GM19035 (cell line): ENCODE results near the gene RRN3.
"Not testable (repeated sequence)": the region's sequence is repeated elsewhere in the genome, so short reads cannot be mapped to it uniquely, and the experiment has no call there.

Experiments
- ATAC-seq: cut with Tn5 transposase; IDR thresholded peaks from one replicate; pipeline ENCODE4 v1.9.1; 2021; ENCODE audit not compliant: unreplicated experiment

Gene RRN3, protein sequence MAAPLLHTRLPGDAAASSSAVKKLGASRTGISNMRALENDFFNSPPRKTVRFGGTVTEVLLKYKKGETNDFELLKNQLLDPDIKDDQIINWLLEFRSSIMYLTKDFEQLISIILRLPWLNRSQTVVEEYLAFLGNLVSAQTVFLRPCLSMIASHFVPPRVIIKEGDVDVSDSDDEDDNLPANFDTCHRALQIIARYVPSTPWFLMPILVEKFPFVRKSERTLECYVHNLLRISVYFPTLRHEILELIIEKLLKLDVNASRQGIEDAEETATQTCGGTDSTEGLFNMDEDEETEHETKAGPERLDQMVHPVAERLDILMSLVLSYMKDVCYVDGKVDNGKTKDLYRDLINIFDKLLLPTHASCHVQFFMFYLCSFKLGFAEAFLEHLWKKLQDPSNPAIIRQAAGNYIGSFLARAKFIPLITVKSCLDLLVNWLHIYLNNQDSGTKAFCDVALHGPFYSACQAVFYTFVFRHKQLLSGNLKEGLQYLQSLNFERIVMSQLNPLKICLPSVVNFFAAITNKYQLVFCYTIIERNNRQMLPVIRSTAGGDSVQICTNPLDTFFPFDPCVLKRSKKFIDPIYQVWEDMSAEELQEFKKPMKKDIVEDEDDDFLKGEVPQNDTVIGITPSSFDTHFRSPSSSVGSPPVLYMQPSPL

DNA sequence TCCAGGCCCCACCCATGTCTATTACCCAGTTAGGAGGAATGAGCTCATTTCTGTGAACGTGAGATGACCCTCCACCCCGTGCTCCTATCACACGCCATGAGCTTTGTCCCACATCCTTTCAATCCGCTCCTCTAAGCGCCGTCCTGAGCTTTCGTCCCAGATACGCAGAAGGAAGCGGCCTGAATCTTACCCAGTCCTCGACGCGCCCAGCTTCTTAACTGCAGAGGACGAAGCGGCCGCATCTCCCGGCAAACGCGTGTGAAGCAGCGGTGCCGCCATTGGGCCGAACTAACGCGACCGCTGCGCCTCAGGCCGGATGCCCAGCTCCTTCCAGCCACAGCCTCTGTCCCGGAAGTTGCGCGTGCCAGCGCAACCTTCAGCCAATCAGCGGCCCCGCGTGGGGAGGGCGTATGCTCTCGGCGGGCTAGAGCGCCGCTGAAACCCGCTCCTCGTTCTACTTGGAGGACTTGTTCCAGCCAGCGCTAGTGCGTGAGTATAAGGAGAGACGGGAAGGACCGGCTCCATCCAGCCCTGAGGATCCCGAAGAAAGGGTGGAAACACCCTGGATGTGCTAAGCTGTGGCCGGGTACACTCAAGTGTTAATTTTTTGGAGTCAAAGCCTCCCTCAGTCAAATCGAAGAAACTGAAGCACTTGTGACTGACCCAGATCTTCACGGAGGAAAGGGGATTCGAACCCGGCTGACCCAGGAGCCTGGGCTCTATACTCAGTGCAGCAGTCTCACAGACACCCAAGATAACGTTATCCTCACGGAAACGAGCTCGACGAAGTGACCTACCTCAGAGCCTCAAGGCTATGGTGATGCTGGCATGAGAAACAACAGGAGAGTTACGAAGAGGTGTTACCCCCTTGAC lies at the start of gene RRN3:
Gene RRN3 (minus strand): TSS at position 318 of the 873 bp plus-strand sequence. CDS start 39 bp downstream, at position 279.
- ATAC-seq, result peak; percentile 98

DNA sequence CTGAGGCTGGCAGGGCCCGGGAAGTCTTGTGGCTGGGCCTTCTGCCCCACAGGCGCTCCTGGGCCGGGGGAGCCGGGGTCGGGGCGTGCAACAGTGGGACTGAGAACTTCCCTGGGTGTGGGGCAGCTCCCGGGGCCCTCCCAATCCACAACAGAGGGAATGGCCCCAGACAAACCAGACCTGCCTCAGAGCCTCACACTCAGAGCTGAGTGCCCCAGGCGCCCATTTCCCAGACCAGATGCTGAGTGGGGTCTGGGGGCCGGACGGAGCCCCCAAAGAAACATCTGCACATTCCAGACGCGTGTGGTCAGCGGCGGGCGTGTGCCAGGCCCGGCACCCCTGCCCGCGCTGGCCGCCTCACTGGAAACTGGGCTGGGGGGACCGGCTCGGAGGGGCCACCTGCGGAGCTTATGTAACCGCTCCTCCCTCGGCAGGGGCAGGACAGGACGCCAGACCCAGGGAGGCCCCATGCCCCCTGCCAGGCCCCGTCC lies 49.6 kb upstream of the RRN3 start:
- not testable (repeated sequence) for ATAC-seq

DNA sequence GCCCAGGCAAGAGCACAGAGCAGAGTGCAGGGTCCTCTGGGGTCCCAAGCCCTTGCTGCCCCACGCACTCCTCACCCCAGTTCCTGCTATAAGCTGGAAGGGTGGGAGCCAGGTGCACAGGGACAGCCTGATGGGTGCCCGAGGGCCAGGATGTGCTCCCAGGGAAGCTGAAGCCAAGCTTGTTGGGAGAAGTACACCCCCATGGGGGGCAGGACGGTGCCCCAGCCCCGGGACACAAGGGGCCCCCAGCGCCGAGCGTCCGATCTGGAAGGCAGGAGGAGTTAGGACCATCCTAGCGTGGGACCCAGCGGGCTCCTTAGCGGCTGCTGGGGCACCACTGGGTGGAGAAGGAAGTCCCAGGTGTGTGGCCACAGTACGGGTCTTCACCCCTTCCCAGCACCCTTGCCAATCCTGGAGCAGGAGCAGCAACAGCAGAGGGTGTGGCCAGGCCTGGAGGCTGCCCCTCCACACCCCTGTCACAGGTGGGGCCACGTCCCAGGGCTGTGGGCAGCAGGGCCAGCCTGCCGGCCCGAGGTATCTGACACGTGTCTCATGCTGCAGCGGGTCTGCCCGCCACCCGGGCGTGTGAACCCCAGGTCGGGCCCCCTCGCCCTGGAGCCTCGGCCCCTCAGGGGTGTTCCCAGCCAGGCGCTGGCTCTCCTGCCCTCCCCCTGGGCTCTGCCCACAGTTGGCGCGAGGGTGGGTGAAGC lies 49.0 kb upstream of the RRN3 start:
- not testable (repeated sequence) for ATAC-seq

DNA sequence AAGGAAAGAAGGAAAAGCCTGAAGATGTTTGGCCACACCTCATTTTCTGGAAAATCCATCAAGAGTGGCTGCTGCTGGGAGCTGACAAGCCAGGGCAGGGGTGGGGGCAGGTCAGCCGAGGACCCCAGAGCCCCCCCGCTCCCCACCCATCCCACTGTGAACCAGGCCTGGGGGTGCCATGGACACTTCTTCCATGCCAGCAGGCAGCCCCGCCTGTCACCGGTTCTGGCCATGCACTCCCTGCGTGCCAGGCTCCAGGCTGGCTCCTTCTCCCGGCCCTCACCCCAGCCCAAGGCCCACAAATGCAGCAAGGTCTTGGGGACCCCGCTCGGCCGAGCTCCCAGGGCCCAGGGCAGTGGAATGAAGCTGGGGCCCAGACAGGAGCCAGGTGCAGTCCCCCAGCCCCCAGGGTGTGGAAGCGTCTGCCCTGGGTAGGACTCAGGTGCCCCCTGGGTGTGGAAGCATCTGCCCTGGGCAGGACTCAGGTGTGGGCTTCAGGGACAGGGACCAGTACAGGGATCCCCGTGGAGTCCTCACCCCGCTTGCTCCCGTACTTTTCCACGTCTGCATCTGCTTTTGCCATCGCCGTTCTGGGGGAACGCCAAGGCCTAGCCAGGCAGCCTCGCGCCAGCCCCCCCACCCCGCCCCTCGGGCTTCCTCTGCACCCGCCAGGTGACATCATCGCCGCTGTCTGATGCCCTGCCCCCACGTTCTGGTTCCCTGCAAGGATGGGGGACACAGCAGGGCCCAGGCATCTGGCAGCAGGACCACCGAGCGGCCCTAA lies 48.2 kb upstream of the RRN3 start:
- not testable (repeated sequence) for ATAC-seq

DNA sequence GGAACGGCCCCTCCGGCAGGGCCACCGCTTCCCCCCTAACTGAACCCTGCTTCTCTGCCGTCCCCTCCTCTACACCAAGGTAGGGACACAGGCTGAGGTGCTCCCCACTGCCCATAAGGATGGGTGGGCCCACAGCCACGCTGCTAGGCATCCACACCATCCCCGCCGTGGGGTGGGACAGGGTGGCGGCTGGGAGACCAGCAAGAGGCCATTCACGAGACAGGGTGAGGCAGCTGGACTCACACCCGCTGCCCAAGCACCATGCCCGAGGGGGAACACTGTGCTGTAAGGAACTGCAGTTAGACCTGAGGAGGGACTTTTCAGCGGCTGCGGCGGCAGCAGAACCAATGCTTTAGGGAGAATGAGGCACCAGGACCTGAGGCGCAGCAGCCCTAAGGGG lies 47.5 kb upstream of the RRN3 start:
- no peak for ATAC-seq

DNA sequence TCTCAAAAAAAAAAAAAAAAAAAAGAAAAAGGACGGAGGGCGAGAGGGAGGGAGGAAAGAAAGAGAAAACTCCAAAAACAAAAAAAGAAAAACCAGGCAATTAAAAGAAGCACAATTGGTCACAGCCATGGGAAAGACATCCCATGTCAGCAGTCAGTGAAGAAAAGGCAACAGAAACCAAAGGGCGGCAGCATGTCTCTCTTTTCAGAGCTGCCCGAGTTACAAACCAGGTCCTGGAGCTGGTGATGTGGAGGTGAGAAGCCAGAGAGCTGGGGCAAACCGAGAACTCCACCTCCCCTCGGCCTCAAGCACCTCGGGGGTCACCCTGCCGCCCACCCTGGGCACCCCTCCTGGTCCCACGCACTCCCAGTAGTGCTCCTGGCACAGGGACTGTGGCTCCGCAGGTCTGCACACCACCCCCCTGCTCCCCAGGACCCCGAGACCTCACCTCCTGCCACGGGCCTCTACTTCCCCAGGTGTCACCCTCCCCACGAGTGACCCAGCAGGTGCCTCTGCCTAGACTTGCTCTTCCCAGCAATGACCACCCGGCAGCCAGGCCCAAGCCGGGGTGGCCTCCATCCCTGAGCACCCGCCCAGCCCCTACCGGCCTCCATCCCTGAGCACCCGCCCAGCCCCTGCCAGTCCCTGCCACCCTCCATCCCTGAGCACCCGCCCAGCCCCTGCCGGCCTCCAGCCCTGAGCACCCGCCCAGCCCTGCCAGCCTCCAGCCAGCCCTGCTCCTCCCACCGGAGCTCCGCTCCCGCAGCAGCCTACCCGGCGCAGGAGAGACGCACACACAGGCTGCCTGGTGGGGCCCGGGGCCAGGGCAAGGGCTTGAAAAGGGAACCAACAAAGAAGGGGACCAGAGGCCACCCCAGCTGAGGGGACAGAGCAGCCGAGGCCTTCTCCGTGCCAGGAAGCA lies 46.6 kb upstream of the RRN3 start:
- ATAC-seq, result not testable (repeated sequence)

DNA sequence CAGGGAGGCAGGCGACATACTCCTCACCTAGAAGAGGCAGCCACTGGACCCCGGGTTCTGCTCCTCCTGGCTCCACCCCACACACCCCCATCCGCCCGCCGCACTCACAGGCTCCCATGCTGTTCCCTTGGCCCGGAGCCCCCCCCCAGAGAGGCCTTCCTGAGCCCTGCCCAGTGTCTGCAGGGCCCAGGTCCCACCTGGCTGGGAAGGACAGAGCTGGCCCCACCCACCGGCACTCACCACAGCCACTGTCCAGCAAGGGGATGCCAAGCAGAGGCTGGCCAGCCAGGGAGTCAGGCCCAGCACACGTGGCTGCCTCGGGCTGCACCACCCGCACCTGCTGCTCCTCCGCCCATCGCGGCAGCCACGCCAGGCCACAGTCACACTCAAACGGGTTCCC lies 43.4 kb upstream of the RRN3 start:
- not testable (repeated sequence) for ATAC-seq

DNA sequence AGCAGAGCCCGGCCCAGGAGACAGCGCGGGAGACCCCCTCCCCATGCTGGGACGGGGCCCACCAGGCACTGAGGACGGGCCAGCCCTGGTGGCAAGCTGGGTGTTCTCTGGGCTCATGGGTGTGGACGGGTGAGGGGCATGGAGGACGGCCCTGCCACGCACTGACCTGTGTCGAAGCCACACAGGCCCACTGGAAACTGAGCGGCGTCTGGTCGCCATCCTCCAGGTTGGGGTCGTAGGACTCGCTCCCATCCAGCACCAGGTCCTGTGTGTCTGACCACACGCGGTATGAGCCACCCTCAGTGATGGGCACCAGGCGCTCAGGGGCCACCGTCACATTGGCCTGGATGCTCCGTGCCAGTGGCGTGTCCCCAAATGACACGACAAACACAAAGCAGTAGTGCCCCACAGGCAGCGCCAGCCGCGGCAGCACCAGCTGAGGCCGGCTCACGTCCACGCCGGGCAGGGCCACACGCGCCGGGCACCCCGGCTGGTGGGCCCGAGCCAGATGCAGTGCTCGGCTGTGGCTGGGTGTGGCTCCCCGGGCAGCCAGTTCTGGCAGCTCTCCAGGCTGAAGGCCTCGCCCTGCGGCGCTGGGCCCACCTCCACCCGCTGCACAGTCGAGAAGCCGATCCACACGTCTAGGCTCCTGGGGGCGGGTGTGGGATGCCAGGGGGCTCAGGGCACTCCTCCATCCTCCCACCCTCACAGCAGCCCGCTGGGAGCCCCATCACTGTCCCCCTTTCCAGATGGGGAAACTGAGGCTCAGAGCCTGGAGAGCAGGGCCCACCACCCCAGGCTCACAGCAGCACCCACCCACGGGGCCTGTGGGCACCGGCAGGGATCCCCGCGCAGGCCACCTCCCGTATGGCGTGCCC lies 41.6 kb upstream of the RRN3 start:
- not testable (repeated sequence) for ATAC-seq

DNA sequence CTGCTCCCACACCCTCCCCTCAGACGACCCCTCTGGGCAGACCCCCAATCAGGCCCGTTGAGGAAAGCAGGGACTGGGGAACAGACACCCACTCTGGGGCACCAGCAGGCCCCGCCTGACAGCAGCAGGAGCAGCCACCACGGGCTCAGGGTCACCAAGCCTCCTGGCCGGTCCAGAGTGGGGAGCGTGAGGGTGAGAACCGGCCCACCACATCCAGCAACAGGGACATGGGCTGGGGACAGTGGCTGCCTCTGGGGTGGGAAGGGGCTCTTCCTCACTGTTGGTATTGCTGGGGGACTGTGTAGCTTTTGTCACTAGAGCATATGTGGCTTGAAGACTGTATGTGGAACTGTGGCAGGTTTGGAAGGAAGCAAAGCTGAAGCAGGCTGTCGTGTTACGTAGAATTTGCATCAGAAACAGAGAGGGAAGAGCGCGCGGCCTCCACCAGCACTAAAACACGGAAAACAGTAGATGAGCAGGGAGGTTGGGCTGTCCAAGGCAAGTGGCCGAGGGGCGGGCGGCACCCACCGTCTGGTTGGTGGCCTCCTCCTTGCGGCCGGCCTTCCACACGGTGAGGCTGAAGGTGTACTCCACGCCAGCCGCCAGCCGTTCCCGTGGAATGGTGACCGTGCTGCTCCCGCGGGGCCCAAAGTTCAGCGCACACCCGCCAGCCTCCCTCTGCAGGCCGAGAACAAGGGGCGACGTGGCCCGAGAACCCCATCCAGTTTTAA lies 40.8 kb upstream of the RRN3 start:
- ATAC-seq, result not testable (repeated sequence)

DNA sequence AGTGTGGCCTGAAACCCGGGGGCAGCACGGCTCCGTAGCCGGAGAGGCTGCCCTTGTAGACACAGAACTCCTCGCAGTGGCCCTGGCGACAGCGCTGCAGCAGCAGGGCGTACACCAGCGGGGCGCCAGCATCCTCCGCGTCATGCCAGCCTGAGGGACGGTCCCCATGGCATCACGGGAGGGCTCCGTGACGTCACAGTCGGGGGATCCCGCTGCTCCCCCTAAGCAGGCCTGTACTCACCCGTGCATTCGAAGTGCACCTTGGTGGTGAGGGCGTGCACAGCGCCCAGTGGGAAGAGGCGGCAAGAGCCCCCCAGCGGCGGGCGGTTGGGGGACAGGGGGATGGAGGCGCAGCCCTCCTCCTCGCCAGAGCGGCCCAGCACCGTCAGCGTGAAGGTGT lies 39.5 kb upstream of the RRN3 start:
- ATAC-seq, result not testable (repeated sequence)

DNA sequence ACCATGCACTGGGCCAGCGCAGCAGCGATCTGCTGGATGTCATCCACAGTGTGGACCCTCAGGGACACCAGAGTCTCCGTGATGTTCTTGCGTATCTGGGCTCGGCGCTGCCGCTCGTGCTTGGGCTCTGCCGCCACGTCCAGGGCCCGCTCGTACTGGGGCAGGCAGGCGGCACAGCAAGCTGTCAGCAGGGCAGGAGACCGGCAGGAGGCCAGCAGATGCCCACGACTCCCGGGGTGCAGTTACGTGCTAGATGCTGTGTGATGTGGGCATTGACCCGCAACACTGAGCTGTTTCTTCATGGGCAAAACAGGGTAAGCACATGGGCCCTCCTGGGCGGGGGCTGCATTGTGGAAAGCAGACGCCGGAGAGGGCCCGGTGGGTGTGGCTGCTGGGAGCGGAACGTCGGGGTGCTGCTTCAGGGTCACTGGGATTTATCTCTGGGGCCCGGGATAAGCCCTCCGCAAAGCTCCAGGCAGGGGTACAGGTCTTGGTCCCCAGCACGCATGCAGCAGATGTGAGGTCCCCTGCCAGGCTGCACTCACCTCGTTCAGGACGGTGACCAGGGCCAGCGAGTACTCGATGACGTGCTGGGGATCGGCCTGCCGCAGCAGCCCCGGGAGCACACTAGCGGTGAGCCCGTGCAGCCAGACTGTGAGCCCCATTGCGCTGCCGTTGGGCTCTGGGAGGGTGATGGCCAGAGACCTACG lies 38.8 kb upstream of the RRN3 start:
- ATAC-seq, result not testable (repeated sequence)

DNA sequence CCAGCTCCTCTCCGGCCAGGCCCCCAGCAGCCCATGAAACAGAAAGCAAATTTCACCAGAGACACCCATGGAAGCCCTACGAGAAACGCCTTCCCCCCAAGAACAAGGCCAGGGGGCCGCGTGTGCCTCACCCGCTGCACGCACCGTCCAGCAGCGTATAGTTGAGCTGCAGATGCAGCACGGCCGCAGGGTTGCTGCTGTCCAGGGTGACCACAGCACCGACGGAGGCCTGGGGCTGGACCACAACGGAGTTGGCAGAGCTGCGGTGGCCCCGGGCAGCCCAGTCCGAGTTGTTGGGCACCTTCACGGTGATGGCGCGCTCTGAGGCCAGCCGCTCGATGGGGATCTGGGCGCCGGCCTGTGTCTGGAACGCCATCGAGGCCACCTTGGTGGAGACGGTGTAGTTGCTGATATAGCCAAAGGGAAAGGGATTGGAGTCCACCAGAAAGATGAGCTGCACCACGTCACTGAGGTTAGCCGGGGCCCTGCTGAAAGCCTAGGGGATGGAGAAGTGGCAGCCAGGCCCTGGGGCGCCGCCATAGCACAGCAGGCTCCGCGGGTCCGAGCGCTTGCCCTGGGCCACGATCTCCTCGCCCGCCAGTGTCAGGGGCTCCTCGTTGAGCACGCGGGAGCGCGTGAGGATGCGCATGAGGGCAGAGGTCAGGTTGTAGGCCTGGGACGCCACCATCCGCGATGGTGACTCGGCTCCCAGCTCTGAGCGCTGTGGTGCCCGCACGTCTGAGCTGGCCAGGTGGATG lies 37.0 kb upstream of the RRN3 start:
- not testable (repeated sequence) for ATAC-seq

DNA sequence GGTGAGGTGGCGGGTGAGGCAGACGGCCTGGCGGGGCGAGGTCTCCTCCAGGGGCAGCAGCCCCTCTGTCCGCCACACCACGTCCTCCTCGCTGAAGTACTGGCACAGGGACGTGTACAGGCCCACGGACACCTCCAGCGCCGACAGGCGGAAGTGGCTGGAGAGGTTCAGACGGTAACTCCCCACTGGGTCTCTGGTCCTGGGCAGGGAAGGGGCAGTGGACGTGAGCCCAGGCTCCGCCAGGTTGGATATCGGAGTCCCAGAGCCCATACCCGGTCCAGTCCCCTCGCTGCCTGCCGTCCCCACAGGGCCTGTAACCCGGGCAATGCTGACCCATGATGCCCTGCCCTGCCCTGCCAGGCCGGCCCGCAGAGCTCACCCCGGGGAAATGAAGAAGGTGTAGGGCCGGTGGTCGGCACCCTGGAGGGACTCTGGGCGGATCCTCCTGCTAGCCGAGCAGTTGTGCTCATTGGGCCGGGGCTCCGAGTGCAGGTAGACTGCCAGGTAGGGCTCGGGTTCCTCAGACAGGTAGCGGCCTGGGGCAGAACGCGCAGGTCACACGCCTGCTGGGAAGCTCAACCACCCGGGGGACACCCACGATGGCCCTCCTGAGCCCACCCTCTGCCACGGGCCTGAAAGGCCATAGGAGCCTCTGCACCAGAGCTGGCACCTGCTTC lies 36.3 kb upstream of the RRN3 start:
- not testable (repeated sequence) for ATAC-seq

DNA sequence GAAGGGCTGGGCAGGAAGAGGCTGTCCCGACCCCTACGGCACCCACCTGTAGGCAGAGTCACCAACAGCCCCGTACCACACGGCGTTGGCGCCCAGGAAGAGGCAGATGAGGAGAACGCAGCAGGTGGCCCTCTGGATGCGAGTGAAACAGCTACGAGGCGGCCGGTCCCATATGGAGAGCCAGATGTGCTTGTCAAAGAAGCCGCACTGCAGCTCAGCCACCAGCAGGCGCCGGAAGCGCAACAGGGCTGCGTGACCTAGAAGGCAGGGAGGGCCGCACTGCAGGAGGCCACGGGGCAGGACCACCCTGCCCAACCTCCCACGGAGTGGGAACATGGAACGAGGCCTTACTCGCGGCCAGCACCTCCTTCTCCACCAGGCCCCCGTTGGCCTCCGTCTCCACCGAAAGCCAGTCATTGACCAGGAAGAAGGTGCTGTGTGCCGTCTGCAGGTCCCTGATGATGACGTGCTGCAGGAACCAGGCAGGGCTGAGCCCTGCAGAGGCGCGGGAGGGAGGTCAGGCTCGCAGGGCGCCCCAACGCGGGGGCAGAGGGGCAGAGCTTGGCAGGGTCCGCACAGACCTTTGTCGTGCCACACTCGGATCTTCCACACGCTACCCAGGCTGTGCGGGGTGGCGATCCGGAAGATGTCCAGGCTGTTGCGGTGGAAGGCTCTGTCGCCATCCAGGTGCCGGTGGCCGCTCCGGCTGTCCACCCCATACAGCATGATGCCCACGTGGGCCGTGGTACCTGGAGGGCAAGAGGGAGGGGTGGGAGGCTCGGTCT lies 33.8 kb upstream of the RRN3 start:
- ATAC-seq, result not testable (repeated sequence)
